Choroid plexus epithelial cell (primary cell): ENCODE data around the gene KLHL8.

ENCODE experiments used
- DNase-seq: peaks from one replicate; pipeline ENCODE4 v3.0.0-alpha.2; 2010; ENCODE audit warnings: low read depth
- H3K4me3 ChIP-seq: 2 replicates; pipeline ENCODE4 v1.5.1; 2011; ENCODE audit warnings: low read depth, mild to moderate bottlenecking, control low read depth, low read length, moderate library complexity
- TF ChIP-seq, protein P1 (sequence below): conservative IDR thresholded peaks from 2 replicates; pipeline ENCODE4 v1.5.1; 2011; ENCODE audit warnings: low read depth, mild to moderate bottlenecking, control low read depth, inconsistent platforms, low read length, moderate library complexity

KLHL8 gene

GRCh38 chr4:87204559-87204958, 15.9 kb downstream of the KLHL8 start:
- H3K4me3 ChIP-seq = no peak overlapping the region
- TF ChIP-seq, protein P1, sequence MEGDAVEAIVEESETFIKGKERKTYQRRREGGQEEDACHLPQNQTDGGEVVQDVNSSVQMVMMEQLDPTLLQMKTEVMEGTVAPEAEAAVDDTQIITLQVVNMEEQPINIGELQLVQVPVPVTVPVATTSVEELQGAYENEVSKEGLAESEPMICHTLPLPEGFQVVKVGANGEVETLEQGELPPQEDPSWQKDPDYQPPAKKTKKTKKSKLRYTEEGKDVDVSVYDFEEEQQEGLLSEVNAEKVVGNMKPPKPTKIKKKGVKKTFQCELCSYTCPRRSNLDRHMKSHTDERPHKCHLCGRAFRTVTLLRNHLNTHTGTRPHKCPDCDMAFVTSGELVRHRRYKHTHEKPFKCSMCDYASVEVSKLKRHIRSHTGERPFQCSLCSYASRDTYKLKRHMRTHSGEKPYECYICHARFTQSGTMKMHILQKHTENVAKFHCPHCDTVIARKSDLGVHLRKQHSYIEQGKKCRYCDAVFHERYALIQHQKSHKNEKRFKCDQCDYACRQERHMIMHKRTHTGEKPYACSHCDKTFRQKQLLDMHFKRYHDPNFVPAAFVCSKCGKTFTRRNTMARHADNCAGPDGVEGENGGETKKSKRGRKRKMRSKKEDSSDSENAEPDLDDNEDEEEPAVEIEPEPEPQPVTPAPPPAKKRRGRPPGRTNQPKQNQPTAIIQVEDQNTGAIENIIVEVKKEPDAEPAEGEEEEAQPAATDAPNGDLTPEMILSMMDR = no peak
- no peak for DNase-seq

- DNase-seq = no peak
- TF ChIP-seq, protein P1 = no peak
- H3K4me3 ChIP-seq = no peak overlapping the region
Measured at GRCh38 chr4:87196927-87197326, 23.5 kb downstream of the KLHL8 start.

- TF ChIP-seq, protein P1 = no peak
- no peak for DNase-seq
- no peak overlapping the region for H3K4me3 ChIP-seq
Measured at GRCh38 chr4:87196146-87196545, 24.3 kb downstream of the KLHL8 start.

- H3K4me3 ChIP-seq = no peak overlapping the region
- TF ChIP-seq, protein P1 = no peak
- DNase-seq = no peak
Measured at GRCh38 chr4:87193958-87194675, 26.3 kb downstream of the KLHL8 start.

- TF ChIP-seq, protein P1 = no peak
- no peak overlapping the region for H3K4me3 ChIP-seq
- DNase-seq = peak; percentile 5
Measured at GRCh38 chr4:87192145-87192919, 28.1 kb downstream of the KLHL8 start.

GRCh38 chr4:87188932-87189331, 31.5 kb downstream of the KLHL8 start:
- DNase-seq = no peak
- no peak overlapping the region for H3K4me3 ChIP-seq
- TF ChIP-seq, protein P1 = no peak
